ENCODE results near the gene NAXD.
"Not testable (repeated sequence)": the region's sequence is repeated elsewhere in the genome, so short reads cannot be mapped to it uniquely, and the experiment has no call there.

Gene NAXD

GRCh38 chr13:110628952-110629701 lies 13.8 kb downstream of the NAXD start:
- no peak for DNase-seq

GRCh38 chr13:110629735-110630134 lies 14.4 kb downstream of the NAXD start:
- no peak for DNase-seq

- no peak for DNase-seq
Observed at GRCh38 chr13:110630566-110631119, 15.3 kb downstream of the NAXD start.

- DNase-seq = not testable (repeated sequence)
Observed at GRCh38 chr13:110632255-110632654, 16.9 kb downstream of the NAXD start.

GRCh38 chr13:110633776-110634175 lies 18.4 kb downstream of the NAXD start:
- no peak for DNase-seq

- peak; percentile 66 for DNase-seq
Observed at GRCh38 chr13:110634558-110634957, 19.2 kb downstream of the NAXD start.

- DNase-seq = no peak
Observed at GRCh38 chr13:110635405-110636002, 20.2 kb downstream of the NAXD start.

GRCh38 chr13:110636053-110636475 lies 20.7 kb downstream of the NAXD start:
- DNase-seq = no peak

- no peak for DNase-seq
Observed at GRCh38 chr13:110636701-110637201, 21.4 kb downstream of the NAXD start.

GRCh38 chr13:110637275-110637674 lies 21.9 kb downstream of the NAXD start:
- no peak for DNase-seq

- no peak for DNase-seq
Observed at GRCh38 chr13:110637747-110638146, 22.4 kb downstream of the NAXD start.

- DNase-seq = no peak
Observed at GRCh38 chr13:110638257-110638656, 22.9 kb downstream of the NAXD start.

- DNase-seq = no peak
Observed at GRCh38 chr13:110638814-110639806, 23.8 kb downstream of the NAXD start.

GRCh38 chr13:110639935-110640334 lies 24.6 kb downstream of the NAXD start:
- DNase-seq = no peak

- no peak for DNase-seq
Observed at GRCh38 chr13:110640591-110641029, 25.3 kb downstream of the NAXD start.

- peak; percentile 38 for DNase-seq
Observed at GRCh38 chr13:110641055-110642015, 26.0 kb downstream of the NAXD start.

GRCh38 chr13:110642291-110642981 lies 27.1 kb downstream of the NAXD start:
- DNase-seq = no peak

- no peak for DNase-seq
Observed at GRCh38 chr13:110643324-110643723, 28.0 kb downstream of the NAXD start.

- no peak for DNase-seq
Observed at GRCh38 chr13:110643768-110644421, 28.6 kb downstream of the NAXD start.

GRCh38 chr13:110644892-110645521 lies 29.7 kb downstream of the NAXD start:
- peak; percentile 49 for DNase-seq
